Measurements from ENCODE around the gene DIAPH2. TPM values are rescaled to one million over a fixed set of nuclear protein-coding genes. Genes with fewer than 3 reads are reported as not detected.

DIAPH2 gene
- total RNA-seq, 4 donors from 2014 or later: 40.2 to 52.2 (median 44.8) TPM

- Histone ChIP-seq H3K36me3 (no peaks in the 10 kb centered on the region), H3K4me3 (no peak overlapping the region), H3K27me3 (no peaks in the 10 kb centered on the region), H3K4me1 (peaks cover 0 to 13% (median 0%) of the 10 kb centered on the region in 4 donors), H3K9me3 (no peaks in the 10 kb centered on the region), H3K27ac (no peak overlapping the region)
- 65 to 81% methylated on average over 2 of the region's 2 CpGs for WGBS, 2 donors
- TF ChIP-seq EP300 (IDR thresholded peaks at IDR 0.05): no peak
- TF ChIP-seq POLR2A (IDR thresholded peaks at IDR 0.05): no peak
- TF ChIP-seq, protein P1, sequence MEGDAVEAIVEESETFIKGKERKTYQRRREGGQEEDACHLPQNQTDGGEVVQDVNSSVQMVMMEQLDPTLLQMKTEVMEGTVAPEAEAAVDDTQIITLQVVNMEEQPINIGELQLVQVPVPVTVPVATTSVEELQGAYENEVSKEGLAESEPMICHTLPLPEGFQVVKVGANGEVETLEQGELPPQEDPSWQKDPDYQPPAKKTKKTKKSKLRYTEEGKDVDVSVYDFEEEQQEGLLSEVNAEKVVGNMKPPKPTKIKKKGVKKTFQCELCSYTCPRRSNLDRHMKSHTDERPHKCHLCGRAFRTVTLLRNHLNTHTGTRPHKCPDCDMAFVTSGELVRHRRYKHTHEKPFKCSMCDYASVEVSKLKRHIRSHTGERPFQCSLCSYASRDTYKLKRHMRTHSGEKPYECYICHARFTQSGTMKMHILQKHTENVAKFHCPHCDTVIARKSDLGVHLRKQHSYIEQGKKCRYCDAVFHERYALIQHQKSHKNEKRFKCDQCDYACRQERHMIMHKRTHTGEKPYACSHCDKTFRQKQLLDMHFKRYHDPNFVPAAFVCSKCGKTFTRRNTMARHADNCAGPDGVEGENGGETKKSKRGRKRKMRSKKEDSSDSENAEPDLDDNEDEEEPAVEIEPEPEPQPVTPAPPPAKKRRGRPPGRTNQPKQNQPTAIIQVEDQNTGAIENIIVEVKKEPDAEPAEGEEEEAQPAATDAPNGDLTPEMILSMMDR (IDR thresholded peaks at IDR 0.05): no peak
- DNase-seq (ENCODE audit: low spot score in 2 of 2): no peak
These were observed 581.9 kb downstream of the DIAPH2 start for GRCh38 chrX:97266406-97267121.

- no peak overlapping the region for H3K4me3 ChIP-seq
- TF ChIP-seq POLR2A (IDR thresholded peaks at IDR 0.05): no peak
- no peak for TF ChIP-seq EP300 (IDR thresholded peaks at IDR 0.05)
- TF ChIP-seq, protein P1 (IDR thresholded peaks at IDR 0.05): no peak
- no peaks in the 10 kb centered on the region for H3K36me3 ChIP-seq
- H3K4me1 ChIP-seq: peaks cover 0 to 13% (median 0%) of the 10 kb centered on the region in 4 donors
- H3K9me3 ChIP-seq: no peaks in the 10 kb centered on the region
- no peaks in the 10 kb centered on the region for H3K27me3 ChIP-seq
- no peak overlapping the region for H3K27ac ChIP-seq
- 39 to 50% methylated on average over 4 of the region's 4 CpGs for WGBS, 2 donors
- DNase-seq (ENCODE audit: low spot score in 2 of 2): no peak
These were observed 582.9 kb downstream of the DIAPH2 start for GRCh38 chrX:97267396-97268181.

- no peak overlapping the region for H3K4me3 ChIP-seq
- H3K4me1 ChIP-seq: peaks cover 0 to 13% (median 0%) of the 10 kb centered on the region in 4 donors
- no peak for TF ChIP-seq POLR2A (IDR thresholded peaks at IDR 0.05)
- TF ChIP-seq, protein P1 (IDR thresholded peaks at IDR 0.05): no peak
- TF ChIP-seq EP300 (IDR thresholded peaks at IDR 0.05): no peak
- WGBS, 2 donors: 42 to 48% methylated on average over 2 of the region's 2 CpGs
- no peak for DNase-seq (ENCODE audit: low spot score in 2 of 2)
- H3K36me3 ChIP-seq: no peaks in the 10 kb centered on the region
- no peaks in the 10 kb centered on the region for H3K27me3 ChIP-seq
- no peak overlapping the region for H3K27ac ChIP-seq
- no peaks in the 10 kb centered on the region for H3K9me3 ChIP-seq
These were observed 583.6 kb downstream of the DIAPH2 start for GRCh38 chrX:97268182-97268680.

DNA sequence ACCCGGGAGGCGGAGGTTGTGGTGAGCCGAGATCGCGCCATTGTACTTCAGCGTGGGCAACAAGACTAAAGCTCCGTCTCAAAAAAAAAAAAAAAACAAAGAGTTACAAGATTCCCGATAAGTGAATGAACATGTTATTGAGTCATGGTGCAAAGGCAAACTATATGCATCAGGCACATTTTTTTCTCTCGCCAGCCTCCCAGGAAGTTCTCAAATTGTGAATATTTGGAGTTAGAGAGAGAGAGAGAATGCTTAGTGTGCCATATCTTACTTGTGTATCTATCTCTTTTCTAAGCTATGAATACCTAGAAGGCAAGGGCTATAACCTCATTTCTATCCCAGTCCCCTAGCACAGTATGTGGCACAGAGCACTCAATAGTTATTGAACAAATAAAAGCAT lies 599.9 kb downstream of the DIAPH2 start:
- H3K4me3 ChIP-seq: no peak overlapping the region
- no peak overlapping the region for H3K27ac ChIP-seq
- no peaks in the 10 kb centered on the region for H3K9me3 ChIP-seq
- WGBS, 2 donors: 92 to 98% methylated on average over 9 of the region's 9 CpGs
- TF ChIP-seq, protein P1 (IDR thresholded peaks at IDR 0.05): no peak
- TF ChIP-seq EP300 (IDR thresholded peaks at IDR 0.05) (no peak), POLR2A (IDR thresholded peaks at IDR 0.05) (no peak)
- no peaks in the 10 kb centered on the region for H3K36me3 ChIP-seq
- no peak for DNase-seq (ENCODE audit: low spot score in 2 of 2)
- no peaks in the 10 kb centered on the region for H3K4me1 ChIP-seq
- H3K27me3 ChIP-seq: no peaks in the 10 kb centered on the region

GRCh38 chrX:97290199-97290598 lies 605.6 kb downstream of the DIAPH2 start:
- no peak for DNase-seq (ENCODE audit: low spot score in 2 of 2)
- no peak overlapping the region for H3K4me3 ChIP-seq
- H3K27ac ChIP-seq: no peak overlapping the region
- H3K27me3 ChIP-seq: no peaks in the 10 kb centered on the region
- 77 to 100% methylated on average over 1 of the region's 1 CpG for WGBS, 2 donors
- TF ChIP-seq EP300 (IDR thresholded peaks at IDR 0.05) (no peak), POLR2A (IDR thresholded peaks at IDR 0.05) (no peak)
- TF ChIP-seq, protein P1 (IDR thresholded peaks at IDR 0.05): no peak
- H3K36me3 ChIP-seq: no peaks in the 10 kb centered on the region
- no peaks in the 10 kb centered on the region for H3K4me1 ChIP-seq
- no peaks in the 10 kb centered on the region for H3K9me3 ChIP-seq

Measured in tibial nerve (tissue), 4 donors.